ENCODE results near the gene CEP104. TPM values are rescaled to one million over a fixed set of nuclear protein-coding genes. Genes with fewer than 3 reads are reported as not detected.
A peak's percentile ranks its signal among the peaks of the same experiment; 100 is the strongest.

The CEP104 gene
- total and polyA plus RNA-seq, 10 of the 15 experiments (the other 5 are each of a cell fraction or from before 2014, with no cell fraction given) = 7.2 to 34.8 (median 19.3) TPM

- Histone ChIP-seq H3K9ac (ENCODE audit: control insufficient read depth, insufficient read depth, low read length) (no peak overlapping the region), H4K20me1 (ENCODE audit: control insufficient read depth, insufficient read depth) (no peaks in the 10 kb centered on the region), H3K36me3 (ENCODE audit: control insufficient read depth in 2 of 2, insufficient read depth in 2 of 2, low read length in 1 of 2) (peaks cover 9 to 14% of the 10 kb centered on the region in 2 experiments), H3K27me3 (replicated peaks in 1 of 2; ENCODE audit: control insufficient read depth in 2 of 2, insufficient read depth in 2 of 2, low read length in 1 of 2) (no peaks in the 10 kb centered on the region), H3K4me2 (ENCODE audit: control insufficient read depth, insufficient read depth) (peak overlapping the region; percentile 44; the same call in 1 of the 2 replicates), H3K27ac (ENCODE audit: control insufficient read depth, insufficient read depth) (no peak overlapping the region), H3K4me1 (ENCODE audit: control insufficient read depth, insufficient read depth, low read length) (peaks cover 16% of the 10 kb centered on the region), H2AFZ (ENCODE audit: control insufficient read depth, low read depth, low read length) (no peak overlapping the region), H3K4me3 (no peak overlapping the region), H3K9me3 (replicated peaks; ENCODE audit: control insufficient read depth, insufficient read depth, low read length) (no peaks in the 10 kb centered on the region; the same call in 2 of the 3 replicates), H3K79me2 (ENCODE audit: control insufficient read depth, insufficient read depth, low read length) (peaks cover 12% of the 10 kb centered on the region)
- ATAC-seq (no peak), FAIRE-seq (no peak), DNase-seq (ENCODE audit: low read depth, low spot score) (no peak)
- intact Hi-C loops (cut with micrococcal nuclease; ENCODE audit: unreplicated experiment) (no loop called here), in situ Hi-C loops (cut with MboI) (no loop called here)
- no TSS peak for BruUV-seq (replicated peaks)
- TF ChIP-seq HSF1 (IDR thresholded peaks at IDR 0.05; ENCODE audit: low read depth, low read length) (no peak), SPI1 (IDR thresholded peaks at IDR 0.05; ENCODE audit: borderline replicate concordance, insufficient read depth, low read depth, low read length) (peak; percentile 68; the same call in 1 of the 2 replicates)
- ChIA-PET RAD21 (ENCODE audit: unreplicated experiment) (interaction anchor here (0.8 kb wide), 1 partner anchor 35 kb away, joined by 3 read pairs; the partner anchor contains the start of gene DFFB), CTCF (no interaction called here), POLR2A (no interaction called here), SMC1A (ENCODE audit: uncharacterized antibody, unreplicated experiment) (interaction anchor here (0.9 kb wide), 1 partner anchor 35 kb away, joined by 3 read pairs; no protein-coding TSS in a partner anchor)
- WGBS (ENCODE audit: insufficient coverage, insufficient replicate concordance, low lambda C conversion rate, missing lambda C conversion rate) = 38% methylated on average over 5 of the region's 5 CpGs
Measured at GRCh38 chr1:3893190-3893589, 36.2 kb upstream of the CEP104 start.

GRCh38 chr1:3892748-3893147, 35.7 kb upstream of the CEP104 start:
- no peak for FAIRE-seq
- H3K36me3 ChIP-seq (ENCODE audit: control insufficient read depth in 2 of 2, insufficient read depth in 2 of 2, low read length in 1 of 2) = peaks cover 11 to 14% of the 10 kb centered on the region in 2 experiments
- RAD21 ChIA-PET (ENCODE audit: unreplicated experiment) = interaction anchor here (0.8 kb wide), 1 partner anchor 35 kb away, joined by 3 read pairs; the partner anchor contains the start of gene DFFB
- TF ChIP-seq MXI1 (IDR thresholded peaks at IDR 0.05; ENCODE audit: low read depth, low read length) (no peak), MAX (IDR thresholded peaks at IDR 0.05; ENCODE audit: low read depth, low read length) (no peak), ZNF622 (IDR thresholded peaks at IDR 0.05) (no peak), RAD51 (IDR thresholded peaks at IDR 0.05) (no peak), NKRF (conservative IDR thresholded peaks at IDR 0.05) (no peak), JUND (IDR thresholded peaks at IDR 0.05; ENCODE audit: low read depth, low read length) (no peak), ELK1 (IDR thresholded peaks at IDR 0.05; ENCODE audit: low read depth, low read length) (no peak)

More at GRCh38 chr1:3892748-3893147, 35.7 kb upstream of the CEP104 start:
- no peaks in the 10 kb centered on the region for H3K9me3 ChIP-seq (replicated peaks; ENCODE audit: control insufficient read depth, insufficient read depth, low read length)
- ChIA-PET POLR2A (no interaction called here), CTCF (no interaction called here), SMC1A (ENCODE audit: uncharacterized antibody, unreplicated experiment) (interaction anchor here (0.9 kb wide), 1 partner anchor 35 kb away, joined by 3 read pairs; no protein-coding TSS in a partner anchor)
- no peak for DNase-seq (ENCODE audit: low read depth, low spot score)
- no peak for ATAC-seq
- H4K20me1 ChIP-seq (ENCODE audit: control insufficient read depth, insufficient read depth) = no peaks in the 10 kb centered on the region
- H2AFZ ChIP-seq (ENCODE audit: control insufficient read depth, low read depth, low read length) = no peak overlapping the region
- no peak overlapping the region for H3K9ac ChIP-seq (ENCODE audit: control insufficient read depth, insufficient read depth, low read length)
- peaks cover 16% of the 10 kb centered on the region for H3K4me1 ChIP-seq (ENCODE audit: control insufficient read depth, insufficient read depth, low read length)
- H3K79me2 ChIP-seq (ENCODE audit: control insufficient read depth, insufficient read depth, low read length) = peaks cover 9% of the 10 kb centered on the region
- H3K4me2 ChIP-seq (ENCODE audit: control insufficient read depth, insufficient read depth) = peak overlapping the region; percentile 44; the same call in 1 of the 2 replicates
- no peak overlapping the region for H3K27ac ChIP-seq (ENCODE audit: control insufficient read depth, insufficient read depth)
- BruUV-seq (replicated peaks) = no TSS peak
- in situ Hi-C loops (cut with MboI) = no loop called here
- no peaks in the 10 kb centered on the region for H3K27me3 ChIP-seq (replicated peaks in 1 of 2; ENCODE audit: control insufficient read depth in 2 of 2, insufficient read depth in 2 of 2, low read length in 1 of 2)
- H3K4me3 ChIP-seq = no peak overlapping the region
- WGBS (ENCODE audit: insufficient coverage, insufficient replicate concordance, low lambda C conversion rate, missing lambda C conversion rate) = 89% methylated on average over 14 of the region's 14 CpGs
- intact Hi-C loops (cut with micrococcal nuclease; ENCODE audit: unreplicated experiment) = no loop called here
